ENCODE measurements around the gene TCF7L2.

The TCF7L2 gene

GRCh38 chr10:112949875-112950507 is at the start of gene TCF7L2:
Gene TCF7L2 (plus strand): TSS chr10:112950247. CDS start chr10:112950757, 510 bp downstream.
- DNase-seq (ENCODE audit: low read depth in 2 of 2): peak; percentile 16 to 29

- no peak for DNase-seq (ENCODE audit: low read depth in 2 of 2)
Measured at GRCh38 chr10:112902730-112903129, 47.3 kb upstream of the TCF7L2 start.

GRCh38 chr10:112904000-112904399 is 46.0 kb upstream of the TCF7L2 start:
- no peak for DNase-seq (ENCODE audit: low read depth in 2 of 2)

- no peak for DNase-seq (ENCODE audit: low read depth in 2 of 2)
Measured at GRCh38 chr10:112906945-112907344, 43.1 kb upstream of the TCF7L2 start.

DNA sequence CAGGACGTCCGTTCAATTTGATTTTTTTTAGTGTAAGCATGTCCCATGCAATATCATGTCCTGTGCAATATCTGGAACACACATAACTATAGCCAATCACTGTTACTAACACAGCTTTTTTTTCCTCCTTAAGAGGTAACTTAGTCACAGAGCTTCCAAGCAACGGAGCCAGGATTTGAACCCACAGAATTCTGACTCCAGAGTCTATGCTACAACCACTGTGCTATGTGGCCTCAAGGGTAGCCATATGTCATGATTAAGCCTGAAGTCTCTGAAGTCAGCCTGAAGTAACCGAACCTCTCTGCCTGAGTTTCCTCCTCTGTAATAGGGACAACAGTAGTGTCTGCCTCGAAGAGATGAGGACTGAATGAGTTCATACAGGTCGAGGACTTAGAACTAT is 42.2 kb upstream of the TCF7L2 start:
- DNase-seq (ENCODE audit: low read depth in 2 of 2): no peak

- DNase-seq (ENCODE audit: low read depth in 2 of 2): no peak
Measured at GRCh38 chr10:112911206-112911605, 38.8 kb upstream of the TCF7L2 start.

- no peak for DNase-seq (ENCODE audit: low read depth in 2 of 2)
Measured at GRCh38 chr10:112912410-112912928, 37.6 kb upstream of the TCF7L2 start.

GRCh38 chr10:112913255-112913654 is 36.8 kb upstream of the TCF7L2 start:
- no peak for DNase-seq (ENCODE audit: low read depth in 2 of 2)

GRCh38 chr10:112913661-112914287 is 36.3 kb upstream of the TCF7L2 start:
- no peak for DNase-seq (ENCODE audit: low read depth in 2 of 2)

DNA sequence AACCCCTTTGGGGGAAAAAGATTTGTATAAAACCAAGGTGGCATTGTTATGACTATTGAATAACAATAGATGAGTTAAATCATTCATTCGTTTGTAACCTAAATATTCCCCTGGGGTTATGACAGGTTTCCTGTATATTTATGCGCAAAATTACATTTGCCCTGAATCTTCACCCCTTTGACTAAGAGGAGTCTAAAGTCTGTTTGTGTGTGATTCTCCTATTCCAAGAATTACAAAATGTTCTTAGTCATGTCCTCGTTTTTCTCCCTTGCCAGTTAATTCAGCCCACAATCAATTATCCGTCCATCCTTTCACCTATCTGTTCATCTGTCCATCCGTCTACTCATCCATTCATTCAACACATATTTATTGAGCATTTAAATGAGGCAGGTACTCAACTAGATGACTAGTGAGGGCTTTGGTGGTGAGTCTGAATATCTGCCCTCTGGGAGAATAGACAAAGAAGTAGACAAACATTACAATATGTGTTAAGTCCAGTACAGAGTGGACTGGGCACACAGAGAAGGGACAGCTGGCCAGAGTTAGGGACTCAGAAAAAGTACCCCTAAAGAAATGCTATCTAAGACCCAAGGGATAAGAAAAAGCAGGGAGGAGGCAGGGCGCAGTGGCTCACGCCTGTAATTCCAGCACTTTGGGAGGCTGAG is 35.6 kb upstream of the TCF7L2 start:
- DNase-seq (ENCODE audit: low read depth in 2 of 2): no peak

DNA sequence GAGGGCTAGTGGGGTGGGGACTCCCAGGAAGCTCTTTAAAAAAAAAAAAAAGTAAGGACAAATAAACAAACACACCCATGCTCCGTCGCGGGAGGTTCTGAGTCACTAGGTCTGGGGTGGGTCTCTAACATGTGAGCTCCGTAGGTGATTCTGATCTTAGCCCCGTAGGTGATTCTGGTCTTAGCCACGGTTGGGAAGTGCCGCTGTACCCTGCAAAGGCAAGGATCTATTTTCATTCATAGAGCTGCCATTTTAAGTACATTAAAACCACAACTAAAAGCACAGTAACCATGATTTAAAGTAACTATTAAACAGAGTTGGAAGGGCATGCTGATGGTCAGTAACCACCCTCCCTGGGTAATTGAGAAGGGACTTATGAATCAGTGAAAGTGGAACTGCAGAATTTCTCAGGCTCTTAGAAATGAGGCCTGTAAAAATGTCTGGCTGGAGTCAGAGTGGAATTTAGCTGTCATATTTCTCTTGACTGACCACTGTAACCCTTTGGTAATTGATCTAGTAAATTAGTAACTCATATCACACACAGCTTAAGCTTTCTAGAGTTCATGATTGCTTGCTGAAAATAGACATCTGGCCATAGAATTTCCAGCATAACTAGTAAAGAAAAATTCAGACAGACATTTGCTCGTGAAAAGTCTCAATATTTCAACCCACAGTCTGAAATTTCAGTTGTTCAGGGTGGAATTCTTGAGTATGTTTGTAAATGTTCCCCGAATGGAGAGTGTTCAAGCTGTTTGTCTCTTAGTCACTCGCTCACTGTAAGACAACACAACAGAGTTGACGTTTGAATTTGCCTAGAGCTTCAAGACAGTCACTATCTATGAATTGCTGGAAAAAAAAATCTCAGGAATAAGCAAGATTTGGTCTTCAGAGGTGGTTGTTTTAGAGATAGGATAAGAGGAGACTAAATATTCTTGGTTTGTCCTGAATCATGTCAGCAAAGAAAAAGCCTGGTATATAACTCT is 34.2 kb upstream of the TCF7L2 start:
- no peak for DNase-seq (ENCODE audit: low read depth in 2 of 2)

- no peak for DNase-seq (ENCODE audit: low read depth in 2 of 2)
Measured at GRCh38 chr10:112917681-112918080, 32.4 kb upstream of the TCF7L2 start.

- DNase-seq (ENCODE audit: low read depth in 2 of 2): no peak
Measured at GRCh38 chr10:112918771-112919170, 31.3 kb upstream of the TCF7L2 start.

DNA sequence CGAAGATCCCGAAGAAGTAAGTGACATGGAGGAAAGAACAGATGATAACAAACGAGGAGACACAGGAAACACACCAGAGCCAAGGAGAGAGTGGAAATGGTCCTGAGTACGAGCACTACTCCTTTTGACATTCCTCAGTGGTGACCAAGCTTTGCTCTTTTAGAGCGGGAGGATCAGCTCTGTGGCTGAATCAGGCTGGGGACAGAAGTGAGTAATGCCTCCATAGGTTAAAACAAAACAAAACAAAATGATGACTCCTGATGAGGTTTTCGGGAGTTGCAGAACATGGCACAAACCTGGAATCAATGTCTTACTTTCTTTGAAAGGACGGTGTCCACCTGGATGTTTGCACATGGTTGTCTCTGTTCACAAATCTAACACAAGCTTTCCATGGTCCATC is 30.3 kb upstream of the TCF7L2 start:
- no peak for DNase-seq (ENCODE audit: low read depth in 2 of 2)

DNA sequence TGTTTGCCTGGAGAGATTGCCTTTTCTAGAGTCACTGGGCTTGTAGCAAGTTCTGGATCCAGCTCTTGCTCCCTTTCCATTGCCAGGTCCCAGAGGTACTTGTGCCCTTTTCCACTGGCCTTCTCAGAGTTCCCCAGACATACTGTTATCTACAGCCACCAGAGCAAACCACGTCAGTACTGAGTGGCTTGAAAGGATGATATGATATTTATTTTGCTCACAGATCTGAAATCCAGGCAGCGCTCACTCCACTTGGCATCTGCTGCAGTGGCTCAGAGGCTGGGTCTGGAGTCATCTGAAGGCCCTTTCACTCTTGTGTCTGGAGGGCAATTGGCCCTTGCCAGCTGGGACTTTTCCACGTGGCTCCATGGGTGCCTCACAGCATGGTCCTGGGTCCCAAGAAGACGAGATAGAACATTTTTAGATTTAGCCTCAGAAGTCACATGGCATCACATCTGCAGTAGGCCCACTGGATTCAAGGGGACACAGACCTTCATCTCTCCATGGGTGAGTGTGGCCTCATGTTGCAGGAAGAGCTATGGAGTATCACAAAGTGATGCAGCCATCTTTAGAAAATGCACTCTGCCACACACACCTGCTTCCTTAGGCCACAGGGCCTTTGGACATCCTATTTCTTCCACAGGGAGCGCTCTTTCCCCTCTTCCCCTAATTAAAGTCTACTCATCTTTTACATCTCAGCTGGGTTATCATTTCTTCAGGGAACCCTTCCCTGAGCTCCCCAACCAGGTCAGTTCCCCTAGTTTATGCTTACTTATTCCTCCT is 22.9 kb upstream of the TCF7L2 start:
- no peak for DNase-seq (ENCODE audit: low read depth in 2 of 2)

DNA sequence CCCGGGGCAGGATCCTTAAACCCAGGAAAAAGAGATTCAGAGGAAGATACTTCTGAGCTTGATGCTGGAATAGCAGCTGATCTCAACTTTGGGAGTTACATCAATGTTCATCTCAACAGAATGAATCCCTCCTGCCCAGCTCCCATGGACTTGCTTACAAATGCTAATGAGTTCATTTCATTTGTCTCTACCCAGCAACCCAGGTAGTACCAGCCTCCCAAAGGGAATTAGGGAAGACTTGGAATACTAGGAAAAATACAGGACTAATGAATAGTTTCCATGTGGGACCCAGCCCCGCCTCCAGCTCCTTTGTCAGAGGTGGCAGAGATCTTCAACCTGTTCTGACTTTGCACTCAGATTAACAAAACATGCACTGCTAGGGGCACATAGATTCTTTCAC is 22.1 kb upstream of the TCF7L2 start:
- DNase-seq (ENCODE audit: low read depth in 2 of 2): no peak

DNA sequence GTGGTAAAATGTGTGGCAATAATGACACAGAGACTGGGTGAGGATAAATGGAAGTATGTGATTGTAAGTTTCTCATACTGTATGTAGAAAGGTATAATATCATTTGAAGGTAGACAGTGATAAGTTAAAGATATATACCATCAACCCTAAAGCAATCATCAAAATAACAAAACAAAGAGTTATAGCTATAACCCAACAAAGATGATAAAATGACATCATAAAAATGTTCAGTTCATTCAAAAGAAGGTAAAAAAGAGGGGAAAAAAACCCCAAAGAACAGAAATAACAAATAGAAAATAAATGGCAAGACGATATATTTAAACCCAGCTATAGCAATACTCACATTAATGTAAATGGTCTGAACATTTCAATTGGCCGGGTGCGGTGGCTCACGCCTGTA is 17.4 kb upstream of the TCF7L2 start:
- DNase-seq (ENCODE audit: low read depth in 2 of 2): no peak

GRCh38 chr10:112934193-112934592 is 15.9 kb upstream of the TCF7L2 start:
- DNase-seq (ENCODE audit: low read depth in 2 of 2): no peak

- DNase-seq (ENCODE audit: low read depth in 2 of 2): no peak
Measured at GRCh38 chr10:112938808-112939482, 11.1 kb upstream of the TCF7L2 start.

- DNase-seq (ENCODE audit: low read depth in 2 of 2): no peak
Measured at GRCh38 chr10:112945811-112946210, 4.2 kb upstream of the TCF7L2 start.
